Measurements from ENCODE around the gene COL26A1.
"Not testable (repeated sequence)": the region's sequence is repeated elsewhere in the genome, so short reads cannot be mapped to it uniquely, and the experiment has no call there.

The COL26A1 gene

DNA sequence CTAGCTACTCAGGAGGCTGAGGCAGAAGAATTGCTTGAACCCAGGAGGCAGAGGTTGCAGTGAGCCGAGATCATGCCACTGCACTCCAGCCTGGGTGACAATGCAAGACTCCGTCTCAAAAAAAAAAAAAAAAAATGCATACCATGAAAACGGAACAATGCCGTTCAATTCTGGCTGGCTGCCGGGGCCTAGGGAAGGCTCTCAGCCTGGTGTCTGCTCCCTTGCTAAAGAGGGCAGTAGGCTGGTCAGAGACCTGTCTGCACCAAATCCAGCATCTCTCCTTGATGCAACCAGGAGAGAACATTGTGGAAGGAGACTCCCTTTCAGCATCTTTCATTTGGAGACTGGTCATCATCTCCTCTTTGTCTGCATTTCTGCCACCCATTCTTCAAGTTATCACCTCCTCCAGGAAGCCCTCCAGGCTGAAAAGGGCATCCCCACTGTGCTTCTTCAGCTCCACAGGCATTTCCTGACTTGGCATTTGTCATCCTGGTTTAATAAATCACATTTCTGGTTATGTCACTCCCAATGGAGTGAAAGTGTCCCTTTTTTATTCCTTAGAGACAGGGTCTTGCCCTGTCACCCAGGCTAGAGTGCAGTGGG is 241.8 kb downstream of the COL26A1 start:
- DNase-seq, result no peak

DNA sequence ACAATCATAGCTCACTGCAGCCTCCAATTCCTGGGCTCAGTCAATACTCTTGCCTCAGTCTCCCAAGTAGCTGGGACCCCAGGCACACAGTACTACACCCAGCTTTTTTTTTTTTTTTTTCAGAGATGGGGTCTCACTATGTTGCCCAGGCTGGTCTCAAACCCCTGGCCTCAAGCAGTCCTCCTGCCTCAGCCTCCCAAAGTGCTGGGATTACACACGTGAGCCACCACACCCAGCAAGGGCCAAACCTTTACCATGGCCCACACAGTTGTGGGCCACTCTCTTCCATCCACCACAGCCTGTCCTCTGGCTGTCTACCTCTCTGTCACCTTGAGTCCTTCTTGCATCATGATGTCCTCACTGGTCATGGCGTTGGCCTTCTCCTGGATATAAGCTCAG is 242.3 kb downstream of the COL26A1 start:
- DNase-seq, result not testable (repeated sequence)

DNA sequence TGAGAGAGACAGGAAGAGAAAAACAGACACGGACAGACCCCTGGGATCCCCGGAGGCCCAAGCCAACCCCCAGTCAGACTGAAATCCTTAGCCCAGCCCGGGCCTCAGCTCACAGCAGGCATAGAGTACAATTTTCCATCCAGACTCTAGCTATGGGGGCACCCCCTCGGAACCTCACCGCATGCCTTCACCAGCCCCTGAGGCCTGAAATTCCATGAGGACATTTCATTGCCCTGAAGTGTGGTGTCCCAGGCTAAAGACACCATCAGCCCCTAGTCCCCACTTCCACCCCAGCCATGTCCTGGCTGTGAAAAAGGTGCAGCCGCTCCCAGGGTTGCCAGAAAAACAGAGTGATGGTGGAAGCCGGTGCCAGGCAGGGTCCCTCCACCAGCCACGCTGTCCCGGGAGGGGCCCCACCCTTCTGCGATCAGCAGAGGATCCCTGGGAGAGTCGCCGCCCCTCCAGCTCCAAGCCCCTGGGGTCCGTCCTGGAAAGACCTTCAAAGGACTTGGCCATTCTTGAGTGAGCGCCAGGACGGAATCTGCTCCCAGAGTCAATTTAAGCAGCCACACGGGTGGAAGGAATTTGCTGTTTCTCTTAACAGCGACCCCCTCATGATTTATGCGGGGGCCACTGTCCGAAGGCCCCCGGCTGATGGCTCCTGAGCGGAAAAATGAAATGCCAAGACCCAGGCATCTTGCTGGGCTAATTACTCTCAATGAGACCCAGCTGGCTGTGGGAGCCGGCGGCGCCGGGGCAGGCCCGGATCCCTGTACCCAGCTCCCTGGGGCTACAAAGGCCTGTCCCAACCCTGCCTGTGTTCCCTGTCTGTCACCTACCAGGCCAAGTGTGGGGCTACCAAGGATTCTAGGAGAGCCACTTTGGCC is 243.2 kb downstream of the COL26A1 start:
- DNase-seq, result no peak

DNA sequence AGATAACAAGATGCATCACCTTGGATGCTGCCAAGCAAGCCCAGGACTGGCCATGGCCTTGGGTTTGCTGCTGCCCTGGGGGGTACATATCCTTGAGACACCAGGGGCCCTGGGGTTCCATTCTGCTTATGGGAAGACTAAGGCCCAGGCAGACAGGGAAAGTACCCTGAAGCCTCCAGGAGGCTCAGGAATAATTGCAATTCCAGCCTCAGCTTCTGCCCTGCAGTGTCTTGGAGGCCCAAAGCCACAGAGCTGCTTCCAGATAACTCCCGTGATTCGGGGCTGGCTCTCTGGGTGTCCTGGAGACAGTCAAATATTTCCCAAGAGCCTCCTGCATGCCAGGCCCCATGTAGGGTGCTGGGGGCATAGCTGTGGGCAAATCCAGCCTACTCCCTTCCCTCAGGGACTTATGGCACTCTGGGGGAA is 243.8 kb downstream of the COL26A1 start:
- DNase-seq, result no peak
